Upper lobe of left lung (tissue), 4 donors: ENCODE measurements around the gene PHF21A.

ENCODE experiments used
- CTCF ChIP-seq, 6 experiments: fragments of 450-650 bp in 4 of 6; fragments of 200-600 bp in 2 of 6; sonication (generic) in 2 of 6; IDR thresholded peaks; one replicate each; pipeline ENCODE4 v1.5.1; 2016 to 2019; ENCODE audit warnings: antibody characterized with exemption in 6 of 6
- EP300 ChIP-seq, 4 donors: sonication (generic); formaldehyde crosslinking; IDR thresholded peaks; one replicate each; pipeline ENCODE4 v1.5.1; 2017; ENCODE audit warnings: antibody characterized with exemption in 4 of 4, control low read depth in 2 of 4
- POLR2A ChIP-seq, 4 donors: fragments of 450-650 bp; IDR thresholded peaks; one replicate each; pipeline ENCODE4 v1.5.1; 2016 to 2017; ENCODE audit warnings: antibody characterized with exemption in 4 of 4, mild to moderate bottlenecking in 2 of 4
- POLR2AphosphoS5 ChIP-seq, 2 donors: sonication (generic); formaldehyde crosslinking; IDR thresholded peaks; one replicate each; pipeline ENCODE4 v1.5.1; 2017; ENCODE audit warnings: antibody characterized with exemption in 2 of 2

GRCh38 chr11:45937916-45938315 is 183.3 kb downstream of the PHF21A start:
- TF ChIP-seq CTCF (IDR thresholded peaks at IDR 0.05): no peak
- no peak for TF ChIP-seq EP300 (IDR thresholded peaks at IDR 0.05)
- no peak for TF ChIP-seq POLR2A (IDR thresholded peaks at IDR 0.05)
- no peak for TF ChIP-seq POLR2AphosphoS5 (IDR thresholded peaks at IDR 0.05)
